HG02973 (cell line): ENCODE data around the gene ALK.
"Not testable (repeated sequence)": the region's sequence is repeated elsewhere in the genome, so short reads cannot be mapped to it uniquely, and the experiment has no call there.

Experiments
- ATAC-seq: cut with Tn5 transposase; IDR thresholded peaks from one replicate; pipeline ENCODE4 v1.9.1; 2021; ENCODE audit warnings: moderate library complexity; ENCODE audit not compliant: unreplicated experiment

The ALK gene

DNA sequence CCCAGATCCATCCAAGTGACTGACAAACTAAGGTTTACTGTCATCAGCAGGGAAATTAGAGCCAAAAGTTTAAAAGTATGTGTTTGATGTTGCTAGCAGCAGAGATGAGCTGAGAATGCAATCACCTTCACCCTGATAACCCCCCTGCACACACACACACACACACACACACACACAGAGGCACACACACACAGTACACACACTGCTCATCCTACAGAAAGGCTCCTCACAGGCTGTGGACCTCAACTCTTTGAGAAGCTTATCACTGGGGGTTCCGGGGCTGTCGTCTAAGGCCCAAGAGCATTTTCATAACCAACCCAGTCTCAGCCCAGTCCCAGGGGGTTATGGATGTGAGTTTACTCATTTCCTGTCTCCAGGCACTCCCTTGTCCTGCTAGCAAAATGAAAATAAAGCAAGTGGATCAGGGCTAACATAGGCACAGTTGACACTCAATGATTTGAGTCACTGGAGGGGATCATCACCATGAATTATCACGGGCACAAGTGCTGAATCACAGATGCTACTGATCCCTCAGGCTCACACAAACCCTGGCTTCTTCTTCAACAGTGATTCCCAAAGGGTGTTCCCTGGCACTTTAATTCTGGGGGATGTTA lies 76.6 kb downstream of the ALK start:
- ATAC-seq = no peak

DNA sequence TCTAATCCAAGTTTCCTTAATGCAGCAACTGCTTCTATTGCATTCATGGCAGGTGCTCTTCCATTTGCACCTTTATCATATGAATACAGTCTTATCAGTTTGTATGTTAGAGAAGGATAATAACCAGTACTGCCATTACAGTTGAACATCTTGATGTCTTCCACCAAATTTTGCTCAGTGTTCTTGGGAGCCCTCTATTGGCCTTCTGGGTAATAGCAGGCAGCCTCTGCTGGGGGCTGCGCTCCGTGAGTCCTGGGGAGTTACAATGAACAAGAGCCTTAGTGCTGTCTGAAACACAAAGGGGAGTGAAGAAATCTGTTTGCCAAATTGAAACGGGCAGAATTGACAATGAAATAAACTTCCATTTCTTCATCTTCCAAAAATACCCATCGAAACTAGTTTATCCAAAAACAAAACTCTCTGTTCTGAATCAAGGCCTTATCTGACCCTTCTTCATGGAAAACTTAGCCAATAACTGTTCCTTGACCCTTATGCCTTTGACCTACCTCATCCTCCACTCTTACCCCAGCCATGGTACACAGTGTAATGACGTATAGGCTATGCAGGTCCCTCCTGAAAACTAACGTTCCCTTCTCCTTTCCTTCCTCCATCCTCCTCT lies 79.9 kb downstream of the ALK start:
- ATAC-seq = no peak

DNA sequence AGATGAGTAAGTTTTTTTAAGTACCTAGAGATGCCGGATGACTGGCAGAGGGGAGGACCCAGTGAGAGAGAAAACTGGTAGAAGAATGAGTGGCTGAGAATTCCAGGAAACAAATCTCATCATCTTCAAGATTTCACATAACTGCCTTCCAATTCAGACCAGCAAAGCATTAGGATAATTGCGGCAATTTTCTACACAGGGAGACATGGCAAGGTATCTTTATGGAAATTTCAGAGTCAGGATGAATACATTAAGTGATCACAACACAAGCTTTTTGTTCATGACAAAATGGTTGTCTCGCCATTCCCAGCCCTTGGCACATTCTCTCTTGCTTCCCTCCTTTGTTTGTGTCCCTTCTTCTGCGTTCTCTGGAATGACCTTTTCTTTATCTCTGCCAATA lies 82.1 kb downstream of the ALK start:
- no peak for ATAC-seq

DNA sequence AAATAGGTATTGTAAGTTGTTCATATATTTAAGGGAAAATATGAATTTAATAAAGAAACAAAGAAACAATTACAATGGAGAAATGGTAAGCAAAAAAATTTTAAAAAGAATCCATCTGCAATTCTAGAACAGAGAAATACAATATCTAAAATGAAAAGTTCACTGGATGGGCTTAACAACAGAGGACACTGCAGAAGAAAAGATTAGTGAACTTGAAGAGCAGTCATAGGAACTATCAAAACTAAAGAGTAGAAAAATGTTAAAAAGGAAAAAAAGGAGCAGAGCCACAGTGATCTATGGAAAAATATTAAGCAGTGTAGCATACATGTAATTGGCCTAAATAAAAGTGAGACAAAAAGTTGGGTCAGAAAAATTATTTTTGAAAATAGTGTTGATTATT lies 83.5 kb downstream of the ALK start:
- no peak for ATAC-seq

DNA sequence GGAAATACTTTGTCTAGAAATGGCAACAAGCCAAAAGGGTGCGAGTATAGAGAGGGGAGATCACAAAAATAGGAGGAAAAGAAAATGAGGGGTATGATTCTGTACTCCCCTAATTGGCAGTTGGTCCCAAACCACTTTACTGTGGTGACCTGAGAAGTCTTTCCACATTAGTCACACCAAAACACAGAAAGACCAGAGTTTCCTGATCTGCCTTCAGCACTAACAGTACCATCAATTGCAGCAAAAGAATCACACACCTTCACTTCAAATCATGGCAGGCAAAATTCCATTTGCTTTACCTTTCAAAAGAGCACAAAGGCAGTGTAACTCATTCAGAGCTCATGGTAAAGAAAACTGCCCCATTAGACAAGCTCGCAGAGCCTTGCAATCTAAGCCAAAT lies 86.8 kb downstream of the ALK start:
- ATAC-seq = no peak

DNA sequence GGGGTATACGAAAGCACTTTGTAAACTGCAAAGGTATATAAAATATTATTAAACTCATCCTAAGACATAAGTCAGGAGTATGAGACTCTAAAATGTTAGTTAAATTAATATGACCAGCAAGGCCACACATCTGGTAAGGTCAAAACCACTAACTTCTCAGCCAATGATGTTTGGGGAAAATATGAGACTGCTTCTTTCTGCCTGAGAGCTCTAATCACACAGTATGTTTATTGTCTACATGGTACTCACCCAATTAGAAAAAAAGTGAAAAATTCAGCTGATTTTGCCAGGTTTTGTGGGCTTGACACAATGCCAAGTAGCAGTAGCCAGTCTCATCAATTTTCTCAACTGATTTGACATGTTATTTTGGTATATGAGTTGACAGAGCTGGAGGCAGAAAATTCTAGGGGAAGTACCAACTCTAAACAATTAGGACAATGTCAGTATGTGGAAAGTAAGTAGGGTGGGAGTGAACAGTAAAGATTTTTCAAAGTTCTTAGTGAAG lies 87.3 kb downstream of the ALK start:
- ATAC-seq = no peak

DNA sequence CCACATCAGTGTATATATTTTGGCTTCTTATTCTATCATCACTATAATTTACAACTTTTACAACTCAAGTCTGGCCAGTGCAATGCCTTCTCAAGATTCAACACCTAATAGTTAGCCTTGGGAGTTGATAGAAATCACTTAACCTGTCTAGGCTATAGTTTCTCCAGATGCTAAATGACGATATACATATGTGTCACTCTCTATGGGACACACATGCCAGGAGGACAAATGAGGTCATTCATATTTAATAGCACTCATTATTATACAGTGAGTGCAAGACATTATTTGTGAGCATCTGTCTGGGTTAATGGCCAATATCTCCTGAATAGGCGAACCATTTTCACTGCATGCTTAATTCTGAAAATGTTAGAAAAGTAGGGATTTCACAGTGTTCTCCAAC lies 89.8 kb downstream of the ALK start:
- no peak for ATAC-seq

DNA sequence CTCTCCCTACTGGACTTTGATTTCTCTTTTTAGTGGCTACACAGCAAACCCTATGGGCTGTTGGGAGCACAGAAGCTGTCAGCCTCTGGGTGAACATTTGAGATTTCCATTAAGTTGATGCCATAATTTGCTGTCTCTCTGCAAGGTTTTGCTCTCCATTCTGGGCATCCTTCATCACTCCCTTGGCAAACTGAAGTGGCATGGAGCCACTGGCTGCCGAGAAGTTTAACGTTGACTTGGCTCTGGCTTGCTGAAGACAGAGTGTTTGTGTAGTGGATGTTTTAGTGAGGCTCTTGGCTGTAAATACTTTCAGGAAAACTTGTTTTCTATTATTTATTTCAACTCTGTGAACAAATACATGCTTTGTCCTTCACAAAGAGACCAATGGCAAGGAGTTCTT lies 91.5 kb downstream of the ALK start:
- no peak for ATAC-seq

DNA sequence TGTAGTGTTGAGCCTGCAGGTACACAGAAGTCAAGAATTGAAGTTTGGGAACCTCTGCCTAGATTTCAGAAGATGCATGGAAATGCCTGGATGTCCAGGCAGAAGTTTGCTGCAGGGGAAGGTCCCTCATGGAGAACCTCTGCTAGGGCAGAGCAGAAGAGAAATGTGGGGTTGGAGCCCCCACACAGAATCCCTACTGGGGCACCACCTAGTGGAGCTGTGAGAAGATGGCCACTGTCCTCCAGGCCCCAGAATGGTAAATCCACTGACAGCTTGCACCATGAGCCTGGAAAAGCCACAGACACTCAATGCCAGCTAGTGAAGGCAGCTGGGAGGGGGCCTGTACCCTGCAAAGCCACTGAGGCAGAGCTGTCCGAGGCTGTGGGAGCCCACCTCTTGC lies 97.2 kb downstream of the ALK start:
- ATAC-seq = not testable (repeated sequence)

DNA sequence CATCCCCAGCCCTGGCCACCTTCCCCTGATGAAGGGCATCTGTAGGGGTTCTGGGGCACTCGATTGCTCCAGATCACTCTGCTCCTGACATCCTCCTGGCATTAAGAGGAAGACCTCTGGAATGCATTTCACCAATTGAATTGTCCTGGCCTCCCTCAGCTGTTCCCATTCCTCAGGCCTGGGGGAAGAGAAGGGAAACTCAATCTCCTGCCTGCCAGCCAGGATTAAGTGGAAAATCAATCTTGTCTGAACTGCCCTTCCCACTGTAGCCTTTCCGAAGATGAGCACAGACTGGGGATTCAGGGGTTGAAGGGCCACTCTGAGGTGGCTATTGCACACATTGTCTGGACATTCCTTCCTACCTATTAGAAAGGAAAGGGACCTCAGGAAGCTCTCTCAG lies 99.8 kb downstream of the ALK start:
- ATAC-seq = no peak

DNA sequence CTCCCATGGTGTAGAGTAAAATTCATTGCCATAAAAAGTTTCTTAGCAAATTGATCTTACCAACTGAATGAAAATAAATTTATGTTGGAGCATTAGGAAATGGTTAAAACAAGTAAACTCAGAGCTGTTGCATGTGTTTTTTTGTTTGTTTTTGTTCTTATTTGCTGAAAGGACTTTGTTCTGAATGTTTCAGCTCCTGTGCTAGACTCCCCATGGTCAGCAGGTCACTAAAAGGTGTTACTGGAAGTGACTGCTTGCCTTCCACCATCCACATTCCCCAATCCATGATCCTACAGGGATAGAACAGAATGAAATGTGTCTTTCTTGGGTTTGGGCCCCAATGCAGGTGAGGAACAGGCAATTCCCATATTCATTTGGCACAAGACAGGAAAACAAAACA lies 101.8 kb downstream of the ALK start:
- no peak for ATAC-seq

DNA sequence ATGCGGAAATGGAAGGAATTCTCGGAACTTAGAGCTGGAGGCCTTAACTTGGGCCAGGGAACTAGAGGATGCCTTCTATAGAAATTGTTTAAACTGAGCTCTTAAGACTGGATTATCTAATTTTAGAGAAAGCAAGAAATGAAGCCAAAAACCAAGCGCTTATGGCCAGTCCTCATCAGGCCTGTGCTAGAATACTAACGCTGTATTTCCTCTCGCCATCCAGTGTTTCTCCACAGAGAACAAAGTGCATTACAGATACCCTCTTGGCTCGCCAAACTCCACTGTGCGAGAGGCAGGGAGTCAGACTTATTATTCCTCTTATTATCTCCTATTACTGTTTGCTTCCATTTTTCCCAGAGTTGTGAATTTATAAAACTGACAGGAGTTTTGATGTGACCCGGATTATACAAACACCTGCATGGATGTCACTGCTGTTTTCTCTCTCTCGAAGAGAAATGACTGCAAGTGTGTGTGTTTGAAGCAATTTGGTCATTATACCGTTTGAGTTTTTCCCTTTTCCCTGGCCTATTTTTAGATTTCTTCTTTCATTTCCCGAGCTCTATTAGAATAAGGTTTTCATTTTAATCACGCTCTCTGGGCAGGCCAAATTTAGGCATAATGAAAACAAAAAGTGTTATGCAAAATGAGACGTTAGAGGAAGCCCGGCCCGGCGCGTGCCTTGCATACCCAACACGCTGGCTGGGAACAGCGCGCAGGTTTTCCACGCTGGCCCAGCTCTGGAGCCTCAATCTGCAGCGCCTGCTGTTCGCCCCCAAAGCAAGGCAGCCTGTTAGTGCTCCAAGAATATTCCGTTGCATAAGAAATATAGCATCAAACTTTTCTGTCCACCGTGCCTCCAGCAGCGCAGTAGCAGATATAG lies 103.3 kb downstream of the ALK start:
- no peak for ATAC-seq

DNA sequence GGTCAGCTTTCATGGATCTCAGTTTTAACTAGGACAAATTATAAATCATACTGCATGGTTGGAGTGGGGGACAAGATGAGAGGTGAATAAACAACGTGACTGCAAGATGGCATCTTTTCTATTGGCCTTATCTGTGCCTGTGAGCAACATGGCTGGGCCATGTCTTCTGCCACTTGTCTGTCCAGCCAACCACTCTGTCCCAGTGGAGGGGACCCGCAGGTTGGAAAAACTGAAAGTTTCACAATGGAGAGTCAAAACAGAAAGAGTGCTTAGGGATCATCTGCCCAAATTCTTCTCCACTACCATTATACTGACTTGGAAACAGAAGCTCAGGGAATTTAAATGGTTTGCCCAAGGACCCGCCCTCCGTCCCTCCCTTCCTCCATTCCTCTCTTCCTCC lies 104.1 kb downstream of the ALK start:
- no peak for ATAC-seq

DNA sequence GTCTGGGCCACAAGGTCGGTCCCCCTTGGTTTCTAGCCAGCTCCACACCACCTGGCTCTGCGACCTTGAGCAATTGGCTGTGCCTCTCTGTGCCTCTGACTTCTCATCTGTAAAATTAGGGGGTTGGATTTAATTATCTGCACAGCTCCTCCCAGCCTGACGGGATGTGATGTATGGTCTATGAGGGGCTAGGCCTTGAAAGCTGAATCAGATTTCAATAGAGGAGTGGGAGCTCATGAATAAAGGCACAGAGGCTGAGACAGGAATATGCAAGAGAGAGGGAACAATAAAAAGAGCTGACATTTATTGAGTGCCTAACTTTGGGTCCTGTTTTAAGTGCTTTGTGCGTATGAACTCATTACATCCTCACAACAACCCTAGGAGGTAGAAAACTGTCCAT lies 104.7 kb downstream of the ALK start:
- ATAC-seq = no peak

DNA sequence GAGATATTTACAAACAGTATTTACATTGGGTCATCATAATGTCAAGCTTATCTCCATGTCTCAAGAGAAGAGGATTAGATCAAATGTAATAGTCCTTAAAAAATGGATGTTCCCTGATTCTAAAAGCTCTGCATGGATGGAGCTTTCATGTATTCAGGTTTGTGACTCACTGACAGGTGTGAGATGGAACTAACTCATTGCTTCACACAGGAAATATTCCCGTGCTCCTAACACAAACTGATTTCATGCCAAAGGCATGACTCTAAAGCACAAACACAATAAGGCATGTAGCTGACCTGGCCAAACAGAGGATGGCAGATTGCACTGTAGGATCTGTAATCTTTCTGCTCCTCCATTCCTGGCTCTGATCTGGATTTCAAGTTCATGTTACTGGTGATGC lies 110.0 kb downstream of the ALK start:
- ATAC-seq = no peak

DNA sequence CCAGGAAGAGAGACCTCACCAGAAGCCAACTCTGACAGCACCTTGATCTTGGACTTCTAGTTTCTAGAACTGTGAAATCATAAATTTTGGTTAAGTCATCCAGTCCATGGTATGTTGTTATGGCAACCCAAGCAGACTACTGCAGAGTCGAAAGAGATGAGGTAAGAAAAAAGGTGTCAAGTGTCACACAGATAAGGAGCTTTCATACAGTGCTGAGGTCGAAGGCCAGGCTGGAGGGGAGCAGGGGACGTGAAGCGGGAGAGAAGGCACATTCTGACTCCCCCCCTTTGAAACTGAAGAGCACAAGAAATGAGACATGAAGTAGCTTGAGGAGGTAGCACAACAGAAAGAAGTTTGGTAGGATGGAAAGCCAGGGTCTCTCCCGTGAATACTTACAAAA lies 110.4 kb downstream of the ALK start:
- ATAC-seq = no peak

DNA sequence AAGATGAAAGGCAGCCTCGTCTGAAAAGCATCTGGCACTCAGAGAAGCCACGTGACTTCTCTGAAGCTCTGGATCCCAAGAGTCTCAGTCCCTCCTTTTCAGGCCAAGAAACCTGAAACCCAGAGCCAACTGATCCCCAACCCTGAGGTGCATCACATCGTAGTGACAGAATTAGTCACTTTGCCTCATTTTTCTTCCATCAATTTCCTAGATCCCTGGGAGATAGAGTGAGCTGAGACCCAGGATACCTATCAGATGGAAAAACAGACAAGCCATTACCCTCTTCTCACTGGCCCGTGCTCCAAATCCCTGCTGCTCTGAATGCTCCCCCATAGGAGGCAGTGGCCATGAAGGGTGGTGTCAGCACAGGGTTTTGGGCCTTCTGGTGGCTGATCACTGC lies 113.1 kb downstream of the ALK start:
- ATAC-seq = no peak

DNA sequence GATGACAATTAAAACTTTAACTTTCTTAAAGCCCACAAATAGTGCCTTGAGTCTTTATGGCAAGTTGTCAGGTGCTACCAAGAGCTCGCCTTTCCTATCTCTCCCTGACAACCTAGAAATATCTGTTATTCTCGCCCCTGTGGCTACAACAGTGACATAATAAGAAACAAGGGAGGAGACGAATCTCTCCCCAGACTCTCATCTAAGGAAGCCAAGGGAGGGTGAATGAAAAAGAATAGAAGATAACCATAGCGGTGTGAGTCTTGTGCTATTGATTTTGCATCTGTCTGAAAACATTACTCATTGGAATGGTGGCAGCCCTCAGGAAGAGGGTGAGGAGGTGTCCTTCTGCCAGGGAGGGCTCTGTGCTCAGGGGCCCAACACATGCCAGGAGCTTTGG lies 114.3 kb downstream of the ALK start:
- ATAC-seq = no peak

DNA sequence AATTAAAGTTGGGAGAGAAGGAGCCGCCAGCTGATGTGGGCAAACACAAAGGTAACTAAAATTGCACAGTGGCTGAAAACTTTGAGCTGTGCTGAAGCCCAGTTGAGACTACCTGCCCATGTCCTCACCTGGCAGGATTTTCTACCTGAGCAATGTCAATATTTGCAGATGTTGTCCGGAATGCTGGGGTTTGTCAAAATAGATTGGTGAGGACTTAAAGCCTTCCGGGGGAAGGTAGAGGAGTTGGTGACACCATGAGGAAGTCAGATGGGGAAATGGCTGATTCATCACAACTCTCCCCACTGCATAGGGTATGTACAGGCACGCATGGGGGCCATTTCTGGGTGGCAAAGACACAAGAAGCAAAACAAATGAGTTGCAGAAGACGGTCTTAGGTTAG lies 114.9 kb downstream of the ALK start:
- no peak for ATAC-seq

DNA sequence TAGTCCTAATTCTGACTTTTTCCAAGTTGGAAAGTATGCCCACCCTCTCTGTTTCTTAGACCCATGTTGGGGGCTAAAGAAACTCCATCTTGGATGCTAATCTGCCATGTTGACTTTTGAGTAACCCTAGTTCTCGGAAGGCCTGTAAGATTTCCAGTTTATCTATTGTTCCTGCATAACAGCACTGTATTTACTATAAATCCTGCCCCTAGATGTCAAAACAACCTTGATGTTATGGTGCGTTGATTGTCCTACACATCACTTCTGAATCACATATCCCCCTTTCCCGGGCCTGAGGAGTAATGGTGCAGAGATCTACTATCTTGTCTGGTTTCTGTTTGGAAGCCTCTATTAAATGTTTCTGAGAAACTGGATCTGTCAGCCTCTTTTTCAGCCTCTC lies 116.7 kb downstream of the ALK start:
- ATAC-seq = no peak

DNA sequence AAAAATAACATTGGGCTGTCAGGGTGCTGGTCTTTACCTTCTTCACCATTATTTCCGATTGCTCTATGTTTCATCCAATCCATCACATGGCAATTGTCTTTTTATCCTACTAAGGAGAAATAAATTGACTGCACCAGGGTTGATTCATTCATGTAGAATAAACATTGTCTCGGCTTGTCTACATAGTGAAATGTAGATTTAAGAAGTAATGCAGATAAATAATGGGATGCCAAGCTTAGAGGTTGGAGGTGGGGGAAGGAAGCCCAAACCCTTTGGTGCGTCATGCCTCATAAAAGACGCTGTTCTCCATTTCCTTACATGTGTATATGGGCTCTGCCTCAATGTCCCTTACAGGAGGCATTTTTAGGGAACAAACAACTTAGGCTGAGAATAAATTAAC lies 117.8 kb downstream of the ALK start:
- no peak for ATAC-seq

DNA sequence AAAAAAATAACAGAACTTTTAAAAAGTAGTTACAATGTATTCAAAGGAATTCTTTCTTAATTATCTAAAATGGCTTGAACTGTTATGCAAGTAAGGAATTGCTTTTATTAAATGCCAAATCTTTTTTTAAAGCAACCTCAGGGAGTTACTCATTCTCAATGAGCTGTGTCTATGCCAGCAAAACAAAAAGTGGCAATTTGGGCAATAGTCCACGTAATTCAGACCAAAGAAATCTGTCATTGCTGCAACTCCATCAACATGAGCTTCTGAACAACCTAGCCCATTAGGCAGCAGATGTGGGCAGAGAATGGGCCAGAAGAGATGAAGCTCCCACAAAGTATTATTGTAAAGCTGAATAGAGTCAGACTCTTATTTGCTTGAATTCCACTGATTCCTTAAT lies 118.4 kb downstream of the ALK start:
- ATAC-seq = no peak
